HUDEP-2 (cell line): ENCODE results near the gene FAM3A.

Experiments used
- DNase-seq, 76 experiments: peaks; one replicate each; lab custom pipeline; 2025; ENCODE audit not compliant: unreplicated experiment in 76 of 76; lab: John Stamatoyannopoulos, UW

The FAM3A gene

DNA sequence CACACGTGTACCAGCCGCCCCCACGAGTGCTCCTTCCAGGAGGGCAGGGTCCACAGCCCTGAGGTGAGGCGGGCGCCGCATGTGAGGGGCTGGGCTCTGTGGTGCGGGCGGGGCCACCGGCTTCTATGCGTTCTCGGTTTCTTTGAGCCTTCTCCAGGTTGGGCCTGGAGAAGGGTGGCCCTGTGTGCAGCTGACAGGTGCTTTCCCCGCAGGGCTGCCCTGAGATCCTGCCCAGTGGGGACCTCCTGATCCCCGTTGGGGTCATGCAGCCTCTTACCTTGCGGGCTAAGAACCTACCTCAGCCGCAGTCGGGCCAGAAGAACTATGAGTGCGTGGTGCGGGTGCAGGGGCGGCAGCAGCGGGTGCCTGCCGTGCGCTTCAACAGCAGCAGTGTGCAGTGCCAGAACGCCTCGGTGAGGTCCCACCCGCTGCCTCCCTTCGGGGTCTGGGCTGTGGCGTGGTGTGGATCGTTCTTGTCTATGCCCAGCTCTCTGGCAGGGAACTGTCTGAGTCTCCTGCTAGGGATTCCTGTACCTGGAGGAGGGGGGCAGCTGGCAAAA is 51.1 kb downstream of the FAM3A start:
- no peak for DNase-seq

DNA sequence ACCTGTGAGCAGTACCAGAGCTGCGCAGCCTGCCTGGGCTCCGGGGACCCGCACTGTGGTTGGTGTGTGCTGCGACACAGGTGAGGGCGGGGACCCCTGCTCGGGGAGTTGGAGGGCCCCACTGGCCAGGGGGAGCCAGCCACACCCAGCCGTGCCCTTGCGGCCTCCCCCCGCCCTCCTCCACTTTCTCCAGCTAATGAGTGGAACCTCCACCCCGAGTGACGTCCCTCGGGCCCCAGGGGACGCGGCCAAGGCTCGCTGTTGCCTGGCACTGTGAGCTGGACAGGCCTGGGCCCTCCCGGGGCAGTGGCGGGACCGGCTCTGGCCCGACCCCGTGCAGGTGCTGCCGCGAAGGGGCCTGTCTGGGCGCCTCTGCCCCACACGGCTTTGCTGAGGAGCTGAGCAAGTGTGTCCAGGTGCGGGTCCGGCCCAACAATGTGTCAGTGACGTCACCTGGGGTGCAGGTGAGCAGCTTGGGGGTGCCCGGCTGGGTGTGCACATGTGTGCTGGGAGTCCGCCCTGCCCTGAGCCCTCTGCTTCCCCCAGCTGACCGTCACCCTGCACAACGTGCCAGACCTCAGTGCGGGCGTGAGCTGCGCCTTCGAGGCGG is 52.3 kb downstream of the FAM3A start:
- DNase-seq, result no peak

DNA sequence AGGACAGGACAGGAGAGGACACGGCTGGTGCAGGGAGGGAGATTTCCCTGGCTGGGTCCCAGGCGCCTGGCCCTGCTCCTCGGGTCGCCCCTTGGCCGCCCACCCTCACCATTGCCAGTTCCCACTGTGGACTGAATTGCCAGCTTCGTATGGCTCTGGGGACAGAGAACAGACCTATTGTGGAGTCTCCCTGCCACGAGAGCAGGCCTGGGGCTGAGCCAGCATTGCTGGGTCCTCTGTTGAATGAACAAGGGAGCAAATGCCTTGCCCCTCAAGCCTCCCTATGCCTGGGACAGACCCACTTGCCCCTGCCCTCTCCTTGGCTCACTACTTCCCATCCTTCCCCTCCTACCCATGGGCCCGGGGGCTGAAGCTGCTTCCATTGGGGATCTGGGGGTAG is 53.6 kb downstream of the FAM3A start:
- DNase-seq, result no peak

DNA sequence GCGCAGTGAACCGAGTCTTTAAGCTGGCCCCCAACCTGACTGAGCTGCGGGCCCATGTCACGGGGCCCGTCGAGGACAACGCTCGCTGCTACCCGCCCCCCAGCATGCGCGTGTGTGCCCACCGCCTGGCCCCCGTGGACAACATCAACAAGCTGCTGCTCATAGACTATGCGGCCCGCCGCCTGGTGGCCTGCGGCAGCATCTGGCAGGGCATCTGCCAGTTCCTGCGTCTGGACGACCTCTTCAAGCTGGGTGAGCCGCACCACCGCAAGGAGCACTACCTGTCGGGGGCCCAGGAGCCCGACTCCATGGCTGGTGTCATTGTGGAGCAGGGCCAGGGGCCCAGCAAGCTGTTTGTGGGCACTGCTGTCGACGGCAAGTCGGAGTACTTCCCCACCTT is 55.7 kb downstream of the FAM3A start:
- no peak for DNase-seq

DNA sequence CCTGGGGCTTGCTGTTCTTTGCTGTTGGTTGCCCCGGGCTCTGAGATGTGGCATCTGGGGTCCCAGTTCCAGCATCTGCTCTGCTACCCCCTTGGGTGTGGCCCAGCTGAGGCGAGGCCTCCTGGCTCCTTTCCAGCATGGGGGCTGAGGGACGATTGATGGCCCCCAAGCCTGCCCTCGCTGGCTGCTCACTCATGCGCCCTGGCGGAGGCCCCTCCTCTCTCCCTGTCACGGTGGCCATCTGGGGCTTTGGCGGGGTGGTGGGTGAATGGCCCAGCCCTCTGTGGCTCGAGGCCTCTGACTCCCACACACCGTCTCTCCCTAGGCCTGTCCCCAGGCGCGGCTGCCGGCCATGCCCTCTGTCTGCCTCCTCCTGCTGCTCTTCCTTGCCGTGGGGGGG is 56.2 kb downstream of the FAM3A start:
- DNase-seq, result peak in 10 of 76 experiments; percentile 1 to 21 (median 12)

DNA sequence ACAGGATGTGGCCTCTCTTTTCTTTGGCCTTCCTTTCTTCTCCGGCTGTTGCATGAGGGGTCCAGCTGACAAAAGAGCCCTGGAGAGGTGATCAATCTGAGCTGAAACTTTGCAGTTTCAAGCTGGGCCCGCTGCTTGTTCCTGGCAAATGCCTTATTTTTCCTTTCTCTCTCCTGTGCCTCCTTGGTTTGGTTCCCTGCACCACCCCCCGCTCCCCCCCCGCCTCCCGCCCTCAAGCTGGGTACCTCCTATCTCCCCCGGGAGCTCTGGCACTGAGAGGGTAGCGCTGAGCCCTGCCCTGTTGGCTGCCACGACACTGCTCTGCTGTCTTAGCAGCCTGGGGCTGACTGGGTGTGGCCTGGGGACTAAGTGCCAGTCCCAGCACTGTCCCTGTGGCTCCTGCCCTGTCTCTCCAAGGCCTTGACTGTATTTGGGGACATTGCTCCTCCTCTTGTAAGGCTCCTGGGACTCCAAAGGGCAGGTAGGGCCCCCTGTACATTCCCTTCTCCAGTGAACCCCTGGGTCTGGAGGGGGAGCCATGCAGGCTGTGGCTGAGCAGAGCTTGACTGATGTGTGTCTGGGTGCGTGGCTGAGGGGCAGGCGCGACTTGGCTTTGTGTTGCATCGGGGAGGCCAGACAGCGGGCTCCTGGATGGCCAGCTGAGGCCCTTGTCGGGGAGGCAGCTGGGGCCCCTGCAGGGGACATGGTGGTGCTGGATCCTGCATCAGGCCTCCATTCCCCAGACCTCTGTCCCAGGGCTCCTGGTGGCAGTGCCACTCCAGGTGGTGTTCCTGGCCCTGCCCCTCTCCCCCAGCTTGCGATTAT is 56.9 kb downstream of the FAM3A start:
- DNase-seq, result peak in 53 of 76 experiments; percentile 1 to 64 (median 22)

DNA sequence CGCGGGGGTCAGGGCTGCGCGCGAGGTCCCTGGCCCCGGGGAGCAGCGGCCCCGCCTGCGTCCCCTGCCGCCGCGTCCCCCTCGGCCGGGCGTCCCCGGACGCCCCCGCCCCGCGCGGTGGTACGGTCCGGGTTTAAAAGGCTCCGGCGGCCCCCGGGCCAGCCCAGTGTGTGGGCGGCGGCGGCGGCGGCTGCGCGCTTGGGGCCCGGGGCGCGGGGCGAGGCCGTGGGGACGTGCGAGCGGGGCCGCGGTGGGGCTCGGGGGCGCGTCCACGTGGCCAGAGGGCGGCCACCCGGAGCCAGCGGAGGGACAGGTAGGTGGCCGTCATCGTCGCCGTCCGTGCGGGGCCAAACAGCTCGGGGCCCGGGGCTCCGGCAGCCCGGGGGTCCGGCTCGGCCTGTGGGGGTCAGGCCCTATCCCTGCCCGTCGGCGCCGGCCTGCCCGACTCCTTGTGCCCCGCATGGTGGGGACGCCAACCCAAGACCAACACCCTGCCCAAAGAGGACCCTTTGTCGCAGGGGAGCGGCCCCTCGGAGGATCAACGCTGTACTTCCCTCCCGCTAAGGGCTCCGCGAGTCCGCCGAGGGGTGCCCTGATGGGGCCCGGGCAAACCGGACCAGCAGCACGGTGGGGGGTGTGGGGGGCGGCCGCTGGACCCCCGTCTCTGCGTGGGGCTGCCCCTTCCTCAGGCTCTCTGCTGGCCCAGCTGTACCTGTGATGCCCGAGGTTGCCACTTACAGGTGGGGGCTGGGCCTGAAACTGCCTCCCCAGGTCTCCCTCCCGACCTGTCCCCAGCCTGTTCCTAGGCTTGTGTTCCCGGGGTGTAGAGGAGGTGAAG is 57.7 kb downstream of the FAM3A start, which contains the start of gene PLXNA3:
PLXNA3 (plus strand) TSS at position 166 of the 838 bp plus-strand sequence. CDS start 1,903 bp downstream, outside the sequence.
- peak in 8 of 76 experiments; percentile 1 to 36 (median 20) for DNase-seq

DNA sequence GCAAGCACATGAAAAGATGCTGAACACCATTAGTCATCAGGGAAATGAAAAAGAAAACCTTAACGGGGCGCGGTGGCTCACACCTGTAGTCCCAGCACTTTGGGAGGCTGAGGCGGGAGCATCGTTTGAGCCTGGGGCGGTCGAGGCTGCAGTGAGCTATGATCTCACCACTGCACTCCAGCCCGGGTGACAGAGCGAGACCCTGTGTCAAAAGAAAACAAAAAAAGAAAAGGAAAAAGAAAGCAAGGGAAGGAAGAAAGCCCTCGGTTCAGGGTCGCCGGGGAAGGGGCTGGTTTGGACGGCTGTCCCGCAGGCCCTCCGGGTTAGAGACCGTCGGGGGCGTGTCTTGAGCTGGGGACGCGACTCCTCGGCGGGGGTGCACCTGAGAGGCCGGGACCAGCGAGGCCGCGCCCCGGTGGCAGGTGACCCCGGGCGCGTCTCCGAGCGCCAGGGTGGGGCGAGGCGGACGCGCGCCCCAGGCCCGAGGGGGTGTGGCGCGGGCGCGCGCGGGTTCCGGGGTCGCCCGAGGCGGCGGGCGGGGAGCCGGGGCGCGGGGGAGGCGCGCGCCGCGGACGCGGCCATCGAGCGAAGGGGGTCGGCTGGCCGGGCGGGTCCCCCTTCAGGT is 58.4 kb downstream of the FAM3A start:
- peak in 5 of 76 experiments; percentile 7 to 36 (median 13) for DNase-seq
